ENCODE data around the gene LGALS9C.
"Not testable (repeated sequence)": the region's sequence is repeated elsewhere in the genome, so short reads cannot be mapped to it uniquely, and the experiment has no call there.

DNA sequence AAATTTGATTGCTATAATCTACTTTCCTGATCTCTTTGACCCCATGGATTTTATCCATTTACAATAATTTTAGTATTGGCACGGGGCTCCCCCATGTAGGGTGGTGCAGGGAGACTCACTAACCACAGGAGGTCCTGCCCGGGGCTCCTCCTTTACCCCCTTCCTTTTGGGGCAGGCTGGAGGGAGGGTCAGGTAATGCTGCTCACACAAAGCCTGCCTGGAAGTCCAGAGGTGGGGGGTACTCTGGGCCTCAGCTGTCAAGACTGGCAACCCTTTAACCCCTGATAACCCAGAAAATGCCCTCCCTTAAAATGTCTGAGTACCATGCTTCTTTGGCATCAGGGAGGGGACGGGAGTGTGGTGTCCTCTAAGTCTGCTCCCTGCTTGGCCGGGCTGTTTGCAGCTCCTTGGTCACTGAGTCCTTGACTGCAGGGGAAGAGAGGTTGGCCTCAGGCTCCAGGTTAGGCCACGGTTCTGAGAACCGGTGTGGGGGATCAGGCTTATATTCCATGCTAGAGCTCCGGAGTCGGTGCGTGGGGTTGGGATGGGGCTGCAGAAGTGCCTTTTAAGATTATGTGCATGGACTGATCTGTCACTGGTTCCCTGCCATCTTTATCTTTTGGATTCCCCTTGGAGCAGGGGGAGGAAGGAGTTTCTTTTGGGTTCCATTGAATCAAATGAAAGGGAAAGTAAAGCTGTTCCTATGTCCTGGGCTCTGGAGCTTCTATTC lies 28.9 kb upstream of the LGALS9C start:
- TF ChIP-seq NFYB (CRISPR knock-in tag; conservative IDR thresholded peaks at IDR 0.05; ENCODE audit: low read depth); CTCF (IDR thresholded peaks at IDR 0.05); FOXP1 (CRISPR knock-in tag; IDR thresholded peaks at IDR 0.05; ENCODE audit: borderline replicate concordance); ZNF396 (CRISPR knock-in tag; IDR thresholded peaks at IDR 0.05; ENCODE audit: borderline replicate concordance); CBFB (CRISPR knock-in tag; IDR thresholded peaks at IDR 0.05; ENCODE audit: low read depth); EMX1 (CRISPR knock-in tag; IDR thresholded peaks at IDR 0.05): not testable (repeated sequence)
- TF ChIP-seq, protein P1, sequence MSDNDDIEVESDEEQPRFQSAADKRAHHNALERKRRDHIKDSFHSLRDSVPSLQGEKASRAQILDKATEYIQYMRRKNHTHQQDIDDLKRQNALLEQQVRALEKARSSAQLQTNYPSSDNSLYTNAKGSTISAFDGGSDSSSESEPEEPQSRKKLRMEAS (CRISPR knock-in tag; IDR thresholded peaks at IDR 0.05): not testable (repeated sequence)
- TF ChIP-seq, protein P2, sequence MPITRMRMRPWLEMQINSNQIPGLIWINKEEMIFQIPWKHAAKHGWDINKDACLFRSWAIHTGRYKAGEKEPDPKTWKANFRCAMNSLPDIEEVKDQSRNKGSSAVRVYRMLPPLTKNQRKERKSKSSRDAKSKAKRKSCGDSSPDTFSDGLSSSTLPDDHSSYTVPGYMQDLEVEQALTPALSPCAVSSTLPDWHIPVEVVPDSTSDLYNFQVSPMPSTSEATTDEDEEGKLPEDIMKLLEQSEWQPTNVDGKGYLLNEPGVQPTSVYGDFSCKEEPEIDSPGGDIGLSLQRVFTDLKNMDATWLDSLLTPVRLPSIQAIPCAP (CRISPR knock-in tag; IDR thresholded peaks at IDR 0.05): not testable (repeated sequence)
